Measurements from ENCODE around the gene ATP6V0E1.

ATP6V0E1 gene

DNA sequence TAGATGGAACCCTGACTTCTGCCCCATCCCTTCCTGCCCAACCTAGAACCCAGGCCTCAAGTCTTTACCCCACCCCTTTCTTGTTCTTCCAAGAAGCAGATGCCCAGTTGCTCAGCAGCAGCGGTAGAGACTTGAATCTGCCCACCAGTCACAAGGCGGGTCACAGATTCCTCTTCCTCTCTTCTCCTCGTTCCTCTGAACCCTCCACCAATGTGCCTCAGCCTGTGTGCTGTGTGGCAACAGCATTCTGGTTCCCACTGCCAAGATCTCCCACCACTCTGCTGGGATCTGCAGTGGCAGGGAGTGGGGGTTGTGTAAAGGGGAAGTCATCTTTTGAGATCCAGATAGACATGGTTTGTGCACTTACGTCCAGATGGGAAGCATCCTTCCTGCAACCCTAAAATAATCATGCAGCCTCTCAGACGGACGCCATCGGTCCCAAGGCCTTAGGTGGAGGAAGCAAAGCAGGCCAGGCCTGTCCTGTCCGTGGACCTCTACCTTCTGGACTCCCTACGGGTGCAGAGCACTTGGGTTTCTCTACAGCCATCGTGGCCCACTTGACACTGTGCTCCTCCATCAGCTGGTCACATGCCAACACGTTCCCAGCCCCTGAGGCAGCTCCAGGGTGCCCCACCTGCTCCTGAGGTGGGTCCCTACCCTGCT, 32.1 kb upstream of the ATP6V0E1 start:
- Histone ChIP-seq H3K9me3 (ENCODE audit: insufficient read depth, low read length) (no peaks in the 10 kb centered on the region), H3K9me2 (replicated peaks; ENCODE audit: insufficient read depth, low read length) (no peaks in the 10 kb centered on the region), H3K79me2 (ENCODE audit: insufficient read depth, low read length) (no peaks in the 10 kb centered on the region), H3K27ac (ENCODE audit: low read depth, low read length) (no peak overlapping the region), H3K4me2 (ENCODE audit: low read depth, low read length, poor library complexity, severe bottlenecking) (no peak overlapping the region), H4K20me1 (ENCODE audit: low read depth, low read length) (no peaks in the 10 kb centered on the region), H3K4me3 (ENCODE audit: insufficient read depth, low read length, poor library complexity, severe bottlenecking) (no peak overlapping the region), H2AFZ (ENCODE audit: low read depth, low read length, severe bottlenecking) (no peak overlapping the region), H3F3A (ENCODE audit: insufficient read depth) (no peaks in the 10 kb centered on the region), H3K36me3 (ENCODE audit: low read length) (no peaks in the 10 kb centered on the region), H3K9ac (ENCODE audit: low read length) (no peak overlapping the region), H3K27me3 (ENCODE audit: low read length) (no peaks in the 10 kb centered on the region)
- TF ChIP-seq EZH2phosphoT487 (conservative IDR thresholded peaks at IDR 0.05; ENCODE audit: low read length) (no peak), CTCF (IDR thresholded peaks at IDR 0.05; ENCODE audit: insufficient read depth, low read length, poor library complexity, severe bottlenecking) (no peak)

DNA sequence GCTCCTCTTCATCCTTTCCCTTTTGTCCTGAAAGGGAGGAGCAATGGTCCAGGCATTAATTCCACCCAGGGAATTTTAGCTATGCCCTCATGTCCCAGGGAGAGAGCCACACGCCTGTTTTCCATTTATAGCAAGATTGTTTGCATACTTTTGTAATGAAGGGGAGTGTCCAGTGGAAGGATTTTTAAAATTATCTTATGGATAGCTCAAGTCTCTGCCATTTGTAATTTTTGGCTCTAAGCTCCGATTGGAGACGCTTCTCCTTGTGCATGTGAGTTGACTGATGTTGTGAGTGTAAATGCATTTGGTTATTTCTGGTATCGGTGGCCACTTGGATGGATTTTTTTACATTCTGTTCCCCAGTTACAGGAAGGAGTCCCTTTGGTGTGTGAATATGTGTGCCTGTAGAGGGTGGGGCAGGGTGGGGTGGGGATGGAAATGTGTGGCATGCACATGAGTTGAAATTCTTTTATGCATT, 31.5 kb upstream of the ATP6V0E1 start:
- no peak overlapping the region for H2AFZ ChIP-seq (ENCODE audit: low read depth, low read length, severe bottlenecking)
- H3K9me3 ChIP-seq (ENCODE audit: insufficient read depth, low read length), result no peaks in the 10 kb centered on the region
- TF ChIP-seq EZH2phosphoT487 (conservative IDR thresholded peaks at IDR 0.05; ENCODE audit: low read length), result no peak
- TF ChIP-seq CTCF (IDR thresholded peaks at IDR 0.05; ENCODE audit: insufficient read depth, low read length, poor library complexity, severe bottlenecking), result no peak
- H3K27me3 ChIP-seq (ENCODE audit: low read length), result no peaks in the 10 kb centered on the region
- H3K9ac ChIP-seq (ENCODE audit: low read length), result no peak overlapping the region
- no peaks in the 10 kb centered on the region for H3K9me2 ChIP-seq (replicated peaks; ENCODE audit: insufficient read depth, low read length)
- no peak overlapping the region for H3K4me2 ChIP-seq (ENCODE audit: low read depth, low read length, poor library complexity, severe bottlenecking)
- H3K27ac ChIP-seq (ENCODE audit: low read depth, low read length), result no peak overlapping the region
- H3K79me2 ChIP-seq (ENCODE audit: insufficient read depth, low read length), result no peaks in the 10 kb centered on the region
- no peaks in the 10 kb centered on the region for H4K20me1 ChIP-seq (ENCODE audit: low read depth, low read length)
- H3K4me3 ChIP-seq (ENCODE audit: insufficient read depth, low read length, poor library complexity, severe bottlenecking), result no peak overlapping the region
- no peaks in the 10 kb centered on the region for H3F3A ChIP-seq (ENCODE audit: insufficient read depth)
- H3K36me3 ChIP-seq (ENCODE audit: low read length), result no peaks in the 10 kb centered on the region

DNA sequence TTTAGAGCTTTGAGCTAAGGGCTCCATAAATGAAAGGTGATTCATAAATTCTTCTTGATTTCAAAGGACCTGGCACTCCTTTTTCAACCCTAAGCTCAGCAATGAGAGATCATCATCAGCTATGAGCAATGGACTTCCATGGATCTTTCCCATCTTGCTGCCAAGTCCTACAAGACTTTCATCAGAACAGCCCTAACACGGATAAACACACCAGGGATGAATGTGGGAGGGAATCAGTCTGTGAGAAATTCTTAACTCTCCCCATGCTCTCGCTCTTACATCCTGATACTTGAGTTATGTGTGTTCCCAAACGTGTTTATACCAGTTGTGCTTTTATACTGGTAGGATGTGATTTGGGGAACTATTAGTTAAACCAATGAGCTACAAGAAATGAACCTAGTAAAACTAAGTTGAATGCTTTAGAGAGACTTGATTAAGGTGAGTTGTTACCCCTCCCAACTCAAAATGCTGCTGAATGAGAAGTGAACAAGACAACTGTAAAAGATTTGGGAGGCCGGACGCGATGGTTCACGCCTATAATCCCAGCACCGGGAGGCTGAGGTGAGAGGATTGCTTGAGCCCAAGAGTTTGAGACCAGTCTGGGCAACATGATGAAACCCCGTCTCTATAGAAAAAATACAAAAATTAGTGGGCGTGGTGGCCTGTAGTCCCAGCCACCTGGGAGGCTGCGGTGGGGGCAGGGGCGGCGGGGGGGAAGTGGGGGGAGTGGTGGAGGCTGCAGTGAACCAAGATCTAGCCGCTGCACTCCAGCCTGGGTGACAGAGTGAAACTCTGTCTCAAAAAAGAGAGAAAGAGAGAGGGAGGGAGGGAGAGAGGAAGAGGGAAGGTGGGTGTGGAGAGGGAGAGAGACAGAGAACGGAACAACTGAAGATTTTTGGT, 29.5 kb upstream of the ATP6V0E1 start:
- Histone ChIP-seq H3K79me2 (ENCODE audit: insufficient read depth, low read length) (no peaks in the 10 kb centered on the region), H3K27me3 (ENCODE audit: low read length) (no peaks in the 10 kb centered on the region), H3K9me2 (replicated peaks; ENCODE audit: insufficient read depth, low read length) (no peaks in the 10 kb centered on the region), H3K9me3 (ENCODE audit: insufficient read depth, low read length) (no peaks in the 10 kb centered on the region), H3K9ac (ENCODE audit: low read length) (no peak overlapping the region), H3K36me3 (ENCODE audit: low read length) (no peaks in the 10 kb centered on the region), H2AFZ (ENCODE audit: low read depth, low read length, severe bottlenecking) (no peak overlapping the region), H3K27ac (ENCODE audit: low read depth, low read length) (no peak overlapping the region), H3K4me3 (ENCODE audit: insufficient read depth, low read length, poor library complexity, severe bottlenecking) (no peak overlapping the region), H3K4me2 (ENCODE audit: low read depth, low read length, poor library complexity, severe bottlenecking) (no peak overlapping the region), H4K20me1 (ENCODE audit: low read depth, low read length) (no peaks in the 10 kb centered on the region), H3F3A (ENCODE audit: insufficient read depth) (0 out of 2 replicates have a peak, but pooled peaks cover 4% of the 10 kb centered on the region)
- TF ChIP-seq EZH2phosphoT487 (conservative IDR thresholded peaks at IDR 0.05; ENCODE audit: low read length) (no peak), CTCF (IDR thresholded peaks at IDR 0.05; ENCODE audit: insufficient read depth, low read length, poor library complexity, severe bottlenecking) (no peak)

Measured in SU-DHL-6 (cell line).